CD4-positive, alpha-beta T cell treated with Interleukin-6 for 4 hours (primary cell): ENCODE results near the gene CLEC2D.
"Not testable (repeated sequence)": the region's sequence is repeated elsewhere in the genome, so short reads cannot be mapped to it uniquely, and the experiment has no call there.

Experiments used
- DNase-seq: peaks from one replicate; pipeline ENCODE4 v3.0.0-alpha.2; 2020; ENCODE audit warnings: mixed read lengths

CLEC2D gene

DNA sequence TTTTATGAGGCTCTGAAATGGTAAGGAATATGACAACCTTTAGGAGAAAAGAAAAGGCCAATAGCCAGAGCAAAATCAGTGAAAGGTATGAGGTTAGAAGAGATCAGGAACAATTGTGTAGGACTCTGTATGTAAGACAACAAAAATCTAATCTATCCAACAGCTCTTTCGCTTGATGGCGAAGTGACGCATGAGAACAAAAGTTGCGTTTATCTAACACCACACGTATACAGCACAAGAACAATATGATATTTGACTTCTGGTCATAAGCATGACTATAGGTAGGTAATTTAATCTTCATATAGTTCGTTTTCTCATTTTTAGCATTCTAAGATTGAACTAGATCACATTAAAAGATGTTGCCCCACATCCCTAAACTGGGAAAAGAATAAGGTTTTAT, 61.9 kb downstream of the CLEC2D start:
- DNase-seq: no peak

DNA sequence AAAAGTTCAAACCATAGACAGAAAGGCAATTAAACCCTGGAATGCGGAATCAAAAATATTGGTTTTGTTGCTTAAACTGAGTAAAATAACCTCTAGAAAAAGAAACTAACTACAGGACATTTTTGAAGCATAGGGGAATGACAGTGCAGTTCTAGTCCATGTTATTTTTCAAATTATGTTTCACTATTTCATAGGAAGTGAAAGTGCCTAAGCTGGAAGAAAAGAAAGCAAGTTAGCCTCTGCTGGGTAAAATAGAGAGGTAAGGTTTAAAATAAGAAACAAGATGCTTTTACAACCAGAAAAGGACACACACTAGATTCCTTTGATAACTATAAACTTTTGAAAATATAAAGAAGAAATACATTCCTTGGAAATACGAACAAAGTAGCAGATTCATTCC, 62.3 kb downstream of the CLEC2D start:
- DNase-seq: no peak

DNA sequence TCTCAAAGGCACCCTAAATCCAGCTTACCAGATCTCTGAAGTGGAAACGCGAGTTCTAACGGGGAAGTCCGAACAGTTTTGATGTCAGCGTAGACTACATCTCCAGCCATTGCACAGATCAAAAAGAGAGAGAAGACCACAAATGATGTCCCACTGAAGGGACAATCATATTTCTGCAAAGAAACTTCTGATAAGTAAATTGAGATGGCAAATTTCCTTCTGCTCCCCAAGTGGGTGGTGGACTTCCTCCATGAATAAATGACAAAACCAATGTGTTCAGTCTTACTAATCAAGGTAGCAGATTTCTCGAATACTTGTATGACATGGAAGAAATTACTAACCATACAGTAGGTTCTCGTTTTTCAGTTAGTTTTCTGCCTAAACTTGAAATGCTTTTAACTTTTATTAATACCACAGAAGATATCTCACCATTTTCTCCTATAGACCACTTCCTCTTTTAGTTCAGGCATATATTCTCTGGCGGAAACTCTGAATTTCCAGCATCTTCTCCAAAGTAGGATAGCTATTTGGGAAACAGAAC, 63.5 kb downstream of the CLEC2D start, which contains the start of gene CLECL1:
CLECL1 (minus strand) TSS at position 177 of the 541 bp plus-strand sequence.
- DNase-seq: no peak

DNA sequence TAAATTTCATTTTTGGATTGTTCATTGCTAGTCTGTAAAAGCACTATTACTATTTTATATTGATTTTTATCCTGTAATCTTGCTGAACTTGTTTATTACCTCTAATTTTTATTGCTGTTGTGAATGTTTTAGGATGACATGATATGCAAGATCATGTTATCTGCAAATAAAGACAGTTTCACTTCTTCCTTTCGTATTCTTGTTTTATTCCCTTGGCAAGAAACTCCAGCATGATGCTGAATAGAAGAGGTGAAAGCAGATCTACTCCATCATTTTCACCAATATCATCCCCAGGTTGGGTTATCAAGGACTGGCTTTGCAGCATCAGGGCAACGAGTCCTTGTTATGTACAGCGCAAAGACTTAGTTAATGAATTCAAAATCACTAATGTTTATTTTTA, 66.1 kb downstream of the CLEC2D start:
- no peak for DNase-seq

DNA sequence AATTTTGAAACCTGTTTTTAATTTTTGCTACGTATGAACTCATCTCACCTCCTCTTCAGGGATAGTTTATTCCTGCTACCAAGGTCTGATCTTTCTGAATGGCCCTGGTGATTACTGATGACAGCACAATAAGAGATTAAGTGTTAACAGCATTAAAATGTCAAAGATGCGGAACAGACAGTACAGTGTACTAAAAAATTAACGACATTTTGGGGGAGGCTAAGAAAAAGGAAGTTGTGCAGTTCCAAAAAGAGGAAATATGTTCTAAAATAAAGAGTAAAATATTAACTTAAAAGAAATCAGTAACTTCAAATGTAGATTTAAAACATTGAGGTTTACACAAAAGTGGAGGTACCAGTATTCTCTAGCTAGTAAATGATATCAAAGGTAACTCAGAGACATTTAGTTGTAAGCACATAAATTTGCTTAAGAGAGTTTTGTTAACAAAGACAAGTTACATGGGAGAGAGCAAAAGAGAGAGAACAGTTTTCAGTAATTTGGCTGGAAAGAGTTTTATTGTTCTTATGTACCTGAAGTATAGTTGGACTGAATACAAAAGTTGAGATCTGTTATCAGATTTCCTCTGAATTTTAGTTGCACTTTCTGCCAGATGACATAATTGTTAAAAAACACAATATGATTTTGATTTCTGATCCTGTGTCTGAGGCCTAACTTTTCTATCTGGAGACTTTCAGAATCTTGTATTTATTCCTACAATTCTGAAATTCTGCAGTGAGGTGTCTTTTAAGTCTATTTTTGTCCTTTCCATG, 67.6 kb downstream of the CLEC2D start:
- no peak for DNase-seq

DNA sequence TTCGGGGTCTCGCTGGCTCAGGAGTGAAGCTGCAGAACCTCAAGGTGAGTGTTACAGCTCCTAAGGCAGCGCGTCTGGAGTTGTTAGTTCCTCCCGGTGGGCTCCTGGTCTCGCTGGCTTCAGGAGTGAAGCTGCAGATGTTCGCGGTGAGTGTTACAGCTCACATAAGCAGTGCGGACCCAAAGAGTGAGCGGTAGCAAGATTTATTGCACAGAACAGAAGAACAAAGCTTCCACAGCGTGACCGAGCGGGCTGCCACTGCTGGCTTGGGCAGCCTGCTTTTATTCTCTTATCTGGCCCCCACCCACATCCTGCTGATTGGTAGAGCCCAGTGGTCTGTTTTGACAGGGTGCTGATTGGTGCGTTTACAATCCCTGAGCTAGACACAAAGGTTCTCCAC, 69.4 kb downstream of the CLEC2D start:
- DNase-seq: not testable (repeated sequence)

DNA sequence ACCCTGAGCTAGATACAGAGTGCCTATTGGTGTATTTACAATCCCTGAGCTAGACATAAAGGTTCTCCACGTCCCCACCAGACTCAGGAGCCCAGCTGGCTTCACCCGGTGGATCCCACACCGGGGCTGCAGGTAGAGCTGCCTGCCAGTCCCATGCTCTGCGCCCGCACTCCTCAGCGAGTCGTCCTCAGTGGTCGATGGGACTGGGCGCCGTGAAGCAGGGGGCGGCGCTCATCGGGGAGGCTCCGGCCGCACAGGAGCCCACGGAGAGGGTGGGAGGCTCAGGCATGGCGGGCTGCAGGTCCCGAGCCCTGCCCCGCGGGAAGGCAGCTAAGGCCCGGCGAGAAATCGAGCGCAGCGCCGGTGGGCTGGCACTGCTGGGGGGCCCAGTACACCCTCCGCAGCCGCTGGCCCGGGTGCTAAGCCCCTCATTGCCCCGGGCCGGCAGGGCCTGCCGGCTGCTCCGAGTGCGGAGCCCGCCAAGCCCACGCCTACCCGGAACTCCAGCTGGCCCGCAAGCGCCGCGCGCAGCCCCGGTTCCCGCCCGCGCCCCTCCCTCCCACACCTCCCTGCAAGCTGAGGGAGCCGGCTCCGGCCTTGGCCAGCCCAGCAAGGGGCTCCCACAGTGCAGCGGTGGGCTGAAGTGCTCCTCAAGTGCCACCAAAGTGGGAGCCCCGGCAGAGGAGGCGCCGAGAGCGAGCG, 70.0 kb downstream of the CLEC2D start:
- peak; percentile 19 for DNase-seq

DNA sequence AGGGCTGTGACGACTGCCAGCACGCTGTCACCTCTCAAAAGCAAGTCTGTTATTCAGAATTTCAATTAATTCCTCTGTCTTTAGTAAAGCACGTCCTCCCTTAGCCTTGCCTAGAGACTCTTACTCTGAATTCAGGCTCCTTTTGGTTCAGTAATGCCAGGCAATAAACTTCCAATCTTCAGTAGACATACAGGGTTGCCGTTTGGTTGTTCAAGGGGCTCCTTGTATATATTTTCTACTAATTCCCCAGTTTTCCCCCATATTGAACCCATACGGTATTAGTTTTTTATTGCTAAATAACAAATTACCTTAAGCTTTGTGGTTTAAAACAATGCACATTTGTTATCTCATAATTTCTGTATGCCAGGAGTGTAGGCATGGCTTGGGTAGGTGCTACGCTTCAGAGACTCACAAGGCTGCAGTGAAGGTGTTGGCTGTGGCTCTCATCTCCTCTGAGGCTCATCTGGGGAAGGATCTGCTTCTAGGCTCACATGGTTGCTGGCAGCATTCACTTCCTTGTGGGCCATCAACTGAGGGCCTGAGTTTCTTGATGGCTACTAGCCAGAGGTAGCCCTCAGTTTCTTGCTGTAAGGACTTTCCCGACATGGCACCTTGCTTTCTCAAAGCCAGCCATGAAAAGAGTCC, 70.7 kb downstream of the CLEC2D start:
- peak; percentile 30 for DNase-seq

DNA sequence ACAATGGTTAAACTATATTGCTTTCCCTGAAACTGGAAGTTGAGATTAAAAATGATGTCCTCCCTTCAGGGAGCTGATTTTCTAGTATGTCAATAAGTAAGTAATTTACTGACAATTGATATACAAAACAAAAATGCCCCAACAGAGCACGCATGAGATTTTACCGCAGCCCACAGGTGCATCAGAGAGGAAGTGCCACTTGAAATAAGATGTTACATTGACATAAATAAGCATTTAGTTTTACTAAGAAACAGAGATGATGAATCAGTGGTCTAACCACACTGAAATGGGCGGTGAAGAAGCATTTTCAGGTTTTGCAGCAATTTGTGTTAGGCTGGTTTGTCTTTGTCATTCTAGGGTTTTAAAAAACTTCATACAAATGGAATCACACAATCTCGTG, 72.2 kb downstream of the CLEC2D start:
- peak; percentile 75 for DNase-seq

DNA sequence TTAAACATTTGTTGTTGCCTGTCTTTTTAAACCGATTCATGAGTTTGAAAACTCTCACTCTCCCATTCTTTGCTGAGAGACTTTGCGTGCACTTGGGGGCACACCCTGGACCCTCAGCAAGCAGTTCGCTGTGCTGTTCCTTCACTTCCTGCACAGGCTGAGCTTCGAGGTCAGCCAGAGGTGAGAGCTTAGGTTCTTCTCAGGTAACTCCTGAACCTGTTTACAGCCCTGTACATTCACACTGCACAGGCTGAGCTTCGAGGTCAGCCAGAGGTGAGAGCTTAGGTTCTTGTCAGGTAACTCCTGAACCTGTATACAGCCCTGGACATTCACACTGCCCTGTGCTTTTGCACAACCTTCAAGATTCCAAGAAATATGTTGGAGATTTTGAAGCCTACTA, 73.1 kb downstream of the CLEC2D start:
- peak; percentile 54 for DNase-seq

DNA sequence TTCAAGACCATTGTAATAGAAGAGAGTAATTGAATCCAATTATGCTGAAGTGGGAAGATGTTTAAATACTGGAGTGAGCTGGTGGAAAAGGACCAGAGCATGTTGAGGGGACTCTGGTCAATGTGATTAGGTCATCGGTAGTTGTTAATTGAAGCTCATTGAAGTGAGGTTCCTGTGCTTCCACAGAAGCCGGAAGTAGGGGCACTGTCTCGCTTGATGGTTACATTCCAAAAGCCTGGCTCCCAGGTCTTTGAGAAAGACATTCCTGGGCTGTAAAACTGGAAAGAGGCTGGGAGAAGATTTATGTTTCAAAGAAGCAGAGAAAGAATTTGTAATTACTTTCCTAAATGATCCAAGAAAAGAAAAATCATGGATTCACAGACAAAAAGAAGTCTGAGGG, 75.7 kb downstream of the CLEC2D start:
- DNase-seq: no peak
